ENCODE results near the gene SAXO1. TPM values are rescaled to one million over a fixed set of nuclear protein-coding genes. Genes with fewer than 3 reads are reported as not detected.
A peak's percentile ranks its signal among the peaks of the same experiment; 100 is the strongest.

SAXO1 gene, protein sequence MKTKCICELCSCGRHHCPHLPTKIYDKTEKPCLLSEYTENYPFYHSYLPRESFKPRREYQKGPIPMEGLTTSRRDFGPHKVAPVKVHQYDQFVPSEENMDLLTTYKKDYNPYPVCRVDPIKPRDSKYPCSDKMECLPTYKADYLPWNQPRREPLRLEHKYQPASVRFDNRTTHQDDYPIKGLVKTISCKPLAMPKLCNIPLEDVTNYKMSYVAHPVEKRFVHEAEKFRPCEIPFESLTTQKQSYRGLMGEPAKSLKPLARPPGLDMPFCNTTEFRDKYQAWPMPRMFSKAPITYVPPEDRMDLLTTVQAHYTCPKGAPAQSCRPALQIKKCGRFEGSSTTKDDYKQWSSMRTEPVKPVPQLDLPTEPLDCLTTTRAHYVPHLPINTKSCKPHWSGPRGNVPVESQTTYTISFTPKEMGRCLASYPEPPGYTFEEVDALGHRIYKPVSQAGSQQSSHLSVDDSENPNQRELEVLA
- total RNA-seq (2021) (not detected in 2 replicates), Bru-seq, nascent RNA (percentile 22 among the genes with signal in this experiment), BruChase-seq, experiment 1, labeled RNA remaining after a 2-hour chase (percentile 23 among the genes with signal in this experiment), BruChase-seq, experiment 2, labeled RNA remaining after a 6-hour chase (percentile 12 among the genes with signal in this experiment)
- long read RNA-seq: 0 reads

GRCh38 chr9:19033015-19033414 lies at the start of gene SAXO1:
SAXO1 (minus strand) TSS chr9:19033209; CDS start chr9:19032908, 301 bp downstream.
- DNase-seq: no peak
- H3K9me2 ChIP-seq (ENCODE audit: insufficient read depth): no peaks in the 10 kb centered on the region
- H4K20me1 ChIP-seq (ENCODE audit: insufficient read depth): no peaks in the 10 kb centered on the region
- H3K27ac ChIP-seq: no peak within 1 kb of the TSS
- H3K36me3 ChIP-seq (ENCODE audit: low read depth): no peaks in the 10 kb centered on the region
- H2AFZ ChIP-seq: no peak within 1 kb of the TSS
- no peaks in the 10 kb centered on the region for H3K27me3 ChIP-seq (ENCODE audit: insufficient read depth, low read depth)
- no TSS peak for BruUV-seq (replicated peaks)
- H3F3A ChIP-seq (ENCODE audit: insufficient read depth, low read depth): no peaks in the 10 kb centered on the region
- intact Hi-C loops (cut with micrococcal nuclease; ENCODE audit: unreplicated experiment): no loop called here
- no peak within 1 kb of the TSS for H3K4me3 ChIP-seq
- H3K4me1 ChIP-seq (replicated peaks; ENCODE audit: insufficient read depth): no peaks in the 10 kb centered on the region
- TF ChIP-seq EZH2 (IDR thresholded peaks at IDR 0.05; ENCODE audit: low read depth): no peak
- TF ChIP-seq, protein P1, sequence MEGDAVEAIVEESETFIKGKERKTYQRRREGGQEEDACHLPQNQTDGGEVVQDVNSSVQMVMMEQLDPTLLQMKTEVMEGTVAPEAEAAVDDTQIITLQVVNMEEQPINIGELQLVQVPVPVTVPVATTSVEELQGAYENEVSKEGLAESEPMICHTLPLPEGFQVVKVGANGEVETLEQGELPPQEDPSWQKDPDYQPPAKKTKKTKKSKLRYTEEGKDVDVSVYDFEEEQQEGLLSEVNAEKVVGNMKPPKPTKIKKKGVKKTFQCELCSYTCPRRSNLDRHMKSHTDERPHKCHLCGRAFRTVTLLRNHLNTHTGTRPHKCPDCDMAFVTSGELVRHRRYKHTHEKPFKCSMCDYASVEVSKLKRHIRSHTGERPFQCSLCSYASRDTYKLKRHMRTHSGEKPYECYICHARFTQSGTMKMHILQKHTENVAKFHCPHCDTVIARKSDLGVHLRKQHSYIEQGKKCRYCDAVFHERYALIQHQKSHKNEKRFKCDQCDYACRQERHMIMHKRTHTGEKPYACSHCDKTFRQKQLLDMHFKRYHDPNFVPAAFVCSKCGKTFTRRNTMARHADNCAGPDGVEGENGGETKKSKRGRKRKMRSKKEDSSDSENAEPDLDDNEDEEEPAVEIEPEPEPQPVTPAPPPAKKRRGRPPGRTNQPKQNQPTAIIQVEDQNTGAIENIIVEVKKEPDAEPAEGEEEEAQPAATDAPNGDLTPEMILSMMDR (conservative IDR thresholded peaks at IDR 0.05): no peak
- no peaks in the 10 kb centered on the region for H3K79me2 ChIP-seq (ENCODE audit: low read depth)
- no peak within 1 kb of the TSS for H3K4me2 ChIP-seq
- CTCF ChIA-PET: no interaction called here
- H3K9me3 ChIP-seq (ENCODE audit: insufficient read depth, low read depth): no peaks in the 10 kb centered on the region
- POLR2A ChIA-PET (ENCODE audit: unreplicated experiment): no interaction called here

GRCh38 chr9:19074836-19075235 lies 41.8 kb upstream of the SAXO1 start:
- Histone ChIP-seq H3K4me2 (peak overlapping the region; percentile 61), H4K20me1 (ENCODE audit: insufficient read depth) (no peaks in the 10 kb centered on the region), H2AFZ (no peak overlapping the region), H3K27me3 (ENCODE audit: insufficient read depth, low read depth) (no peaks in the 10 kb centered on the region), H3K36me3 (ENCODE audit: low read depth) (peaks cover 7% of the 10 kb centered on the region; the same call in 1 of the 2 replicates), H3K79me2 (ENCODE audit: low read depth) (no peaks in the 10 kb centered on the region), H3K4me3 (no peak overlapping the region), H3K9me2 (ENCODE audit: insufficient read depth) (no peaks in the 10 kb centered on the region), H3F3A (ENCODE audit: insufficient read depth, low read depth) (peaks cover 26% of the 10 kb centered on the region), H3K27ac (peak overlapping the region; percentile 59), H3K9me3 (ENCODE audit: insufficient read depth, low read depth) (no peaks in the 10 kb centered on the region), H3K4me1 (replicated peaks; ENCODE audit: insufficient read depth) (peaks cover 18% of the 10 kb centered on the region)
- BruUV-seq (replicated peaks): no TSS peak
- TF ChIP-seq EZH2 (IDR thresholded peaks at IDR 0.05; ENCODE audit: low read depth): no peak
- TF ChIP-seq, protein P1 (conservative IDR thresholded peaks at IDR 0.05): no peak
- ChIA-PET CTCF (interaction anchor here (0.5 kb wide), 1 partner anchor 99 kb away, joined by 3 read pairs; no protein-coding TSS in a partner anchor), POLR2A (ENCODE audit: unreplicated experiment) (no interaction called here)
- intact Hi-C loops (cut with micrococcal nuclease; ENCODE audit: unreplicated experiment): no loop called here
- DNase-seq: peak in 1 of 2 experiments; percentile 79

- Histone ChIP-seq H3F3A (ENCODE audit: insufficient read depth, low read depth) (peaks cover 26% of the 10 kb centered on the region), H3K9me2 (ENCODE audit: insufficient read depth) (no peaks in the 10 kb centered on the region), H3K36me3 (ENCODE audit: low read depth) (peaks cover 7% of the 10 kb centered on the region; the same call in 1 of the 2 replicates), H3K4me1 (replicated peaks; ENCODE audit: insufficient read depth) (peaks cover 18% of the 10 kb centered on the region), H3K9me3 (ENCODE audit: insufficient read depth, low read depth) (no peaks in the 10 kb centered on the region), H3K4me3 (no peak overlapping the region), H3K27ac (peak overlapping the region; percentile 59), H3K79me2 (ENCODE audit: low read depth) (no peaks in the 10 kb centered on the region), H2AFZ (no peak overlapping the region), H4K20me1 (ENCODE audit: insufficient read depth) (no peaks in the 10 kb centered on the region), H3K27me3 (ENCODE audit: insufficient read depth, low read depth) (no peaks in the 10 kb centered on the region), H3K4me2 (peak overlapping the region; percentile 61)
- intact Hi-C loops (cut with micrococcal nuclease; ENCODE audit: unreplicated experiment): no loop called here
- ChIA-PET POLR2A (ENCODE audit: unreplicated experiment) (no interaction called here), CTCF (no interaction called here)
- TF ChIP-seq, protein P1 (conservative IDR thresholded peaks at IDR 0.05): no peak
- TF ChIP-seq EZH2 (IDR thresholded peaks at IDR 0.05; ENCODE audit: low read depth): no peak
- no TSS peak for BruUV-seq (replicated peaks)
- DNase-seq: no peak
These were observed 41.2 kb upstream of the SAXO1 start for GRCh38 chr9:19074229-19074628.
